ENCODE results near the gene TMEM119.

The TMEM119 gene

GRCh38 chr12:108638997-108639822, 41.3 kb upstream of the TMEM119 start:
- Histone ChIP-seq H3K27me3 (replicated peaks; ENCODE audit: control insufficient read depth, insufficient read depth, low read length) (no peaks in the 10 kb centered on the region), H3K36me3 (ENCODE audit: control insufficient read depth, insufficient read depth, low read length) (no peaks in the 10 kb centered on the region; the same call in 1 of the 2 replicates), H3K4me3 (replicated peaks; ENCODE audit: low read depth, low read length) (no peak overlapping the region)
- no peak for DNase-seq (ENCODE audit: extremely low read depth, insufficient read length)
- TF ChIP-seq, protein P1, sequence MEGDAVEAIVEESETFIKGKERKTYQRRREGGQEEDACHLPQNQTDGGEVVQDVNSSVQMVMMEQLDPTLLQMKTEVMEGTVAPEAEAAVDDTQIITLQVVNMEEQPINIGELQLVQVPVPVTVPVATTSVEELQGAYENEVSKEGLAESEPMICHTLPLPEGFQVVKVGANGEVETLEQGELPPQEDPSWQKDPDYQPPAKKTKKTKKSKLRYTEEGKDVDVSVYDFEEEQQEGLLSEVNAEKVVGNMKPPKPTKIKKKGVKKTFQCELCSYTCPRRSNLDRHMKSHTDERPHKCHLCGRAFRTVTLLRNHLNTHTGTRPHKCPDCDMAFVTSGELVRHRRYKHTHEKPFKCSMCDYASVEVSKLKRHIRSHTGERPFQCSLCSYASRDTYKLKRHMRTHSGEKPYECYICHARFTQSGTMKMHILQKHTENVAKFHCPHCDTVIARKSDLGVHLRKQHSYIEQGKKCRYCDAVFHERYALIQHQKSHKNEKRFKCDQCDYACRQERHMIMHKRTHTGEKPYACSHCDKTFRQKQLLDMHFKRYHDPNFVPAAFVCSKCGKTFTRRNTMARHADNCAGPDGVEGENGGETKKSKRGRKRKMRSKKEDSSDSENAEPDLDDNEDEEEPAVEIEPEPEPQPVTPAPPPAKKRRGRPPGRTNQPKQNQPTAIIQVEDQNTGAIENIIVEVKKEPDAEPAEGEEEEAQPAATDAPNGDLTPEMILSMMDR (IDR thresholded peaks at IDR 0.05; ENCODE audit: insufficient read depth, low read length, poor library complexity, severe bottlenecking) = no peak

DNA sequence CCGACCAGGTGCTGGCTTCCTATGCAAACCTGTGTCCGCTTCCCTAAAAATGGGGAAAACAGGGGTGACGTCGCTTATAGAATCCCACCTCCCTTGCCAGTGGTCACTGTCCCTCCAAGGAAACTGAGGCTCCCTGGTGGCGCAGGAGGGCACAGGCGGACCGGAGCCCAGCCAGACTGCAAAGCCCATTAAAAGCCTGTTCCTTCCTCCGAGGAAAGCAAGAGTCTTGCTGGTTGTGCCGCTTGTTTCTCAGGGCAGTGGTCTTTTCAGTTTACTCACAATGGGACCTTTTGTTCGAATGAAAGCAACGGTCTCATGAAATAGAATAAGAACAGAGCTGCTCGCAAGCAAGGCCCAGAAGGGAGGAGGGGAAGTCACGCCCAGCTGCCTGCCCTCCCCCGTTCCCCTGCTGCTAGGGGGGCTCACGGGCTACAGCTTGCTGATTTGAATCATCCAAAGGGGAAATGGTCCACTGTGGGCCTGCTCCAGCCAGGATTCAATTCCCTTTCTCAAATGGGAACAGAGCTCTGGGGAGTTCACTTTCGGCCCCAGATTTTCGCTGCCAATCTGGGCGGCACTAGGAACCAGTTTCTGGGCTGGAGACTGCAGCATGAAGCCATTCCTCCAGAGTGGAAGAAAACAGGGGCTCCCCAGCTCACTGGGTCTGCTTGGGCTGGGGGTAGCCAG, 40.4 kb upstream of the TMEM119 start:
- no peak overlapping the region for H3K4me3 ChIP-seq (replicated peaks; ENCODE audit: low read depth, low read length)
- TF ChIP-seq, protein P1 (IDR thresholded peaks at IDR 0.05; ENCODE audit: insufficient read depth, low read length, poor library complexity, severe bottlenecking) = no peak
- no peaks in the 10 kb centered on the region for H3K27me3 ChIP-seq (replicated peaks; ENCODE audit: control insufficient read depth, insufficient read depth, low read length)
- DNase-seq (ENCODE audit: extremely low read depth, insufficient read length) = no peak
- H3K36me3 ChIP-seq (ENCODE audit: control insufficient read depth, insufficient read depth, low read length) = no peaks in the 10 kb centered on the region; the same call in 1 of the 2 replicates

- no peak for DNase-seq (ENCODE audit: extremely low read depth, insufficient read length)
- no peaks in the 10 kb centered on the region for H3K27me3 ChIP-seq (replicated peaks; ENCODE audit: control insufficient read depth, insufficient read depth, low read length)
- H3K4me3 ChIP-seq (replicated peaks; ENCODE audit: low read depth, low read length) = peak overlapping the region; percentile 26; the same call in 1 of the 2 replicates
- H3K36me3 ChIP-seq (ENCODE audit: control insufficient read depth, insufficient read depth, low read length) = no peaks in the 10 kb centered on the region; the same call in 1 of the 2 replicates
- TF ChIP-seq, protein P1 (IDR thresholded peaks at IDR 0.05; ENCODE audit: insufficient read depth, low read length, poor library complexity, severe bottlenecking) = no peak
Observed at GRCh38 chr12:108637222-108637971, 39.5 kb upstream of the TMEM119 start.

- no peaks in the 10 kb centered on the region; the same call in 1 of the 2 replicates for H3K36me3 ChIP-seq (ENCODE audit: control insufficient read depth, insufficient read depth, low read length)
- H3K27me3 ChIP-seq (replicated peaks; ENCODE audit: control insufficient read depth, insufficient read depth, low read length) = no peaks in the 10 kb centered on the region
- peak overlapping the region; percentile 53 for H3K4me3 ChIP-seq (replicated peaks; ENCODE audit: low read depth, low read length)
- TF ChIP-seq, protein P1 (IDR thresholded peaks at IDR 0.05; ENCODE audit: insufficient read depth, low read length, poor library complexity, severe bottlenecking) = no peak
- peak; percentile 63 for DNase-seq (ENCODE audit: extremely low read depth, insufficient read length)
Observed at GRCh38 chr12:108635997-108636808, 38.3 kb upstream of the TMEM119 start.

All from GM06990 (cell line).